ENCODE results near the gene GFRA4. TPM values are rescaled to one million over a fixed set of nuclear protein-coding genes. Genes with fewer than 3 reads are reported as not detected.

The GFRA4 gene
- total RNA-seq, 2 experiments from 2014 or later, result not detected

- Mint-ChIP-seq H3K27ac (no peak overlapping the region), H3K27me3 (ENCODE audit: low read depth) (peaks cover 61% of the 10 kb centered on the region), H3K4me1 (ENCODE audit: low read depth) (no peaks in the 10 kb centered on the region), H3K9me3 (ENCODE audit: insufficient read depth) (no peaks in the 10 kb centered on the region), H3K4me3 (no peak overlapping the region), H3K36me3 (ENCODE audit: low read depth) (no peaks in the 10 kb centered on the region)
- ATAC-seq (no peak), DNase-seq (no peak)
- ChIA-PET POLR2A (no interaction called here), CTCF (interaction anchor here (1.1 to 4.7 kb wide), 3 partner anchors 24 to 31 kb away, joined by 3 to 59 read pairs (median 4); no protein-coding TSS in a partner anchor)
Measured at GRCh38 chr20:3679749-3680700, 16.8 kb upstream of the GFRA4 start.

- peaks cover 1% of the 10 kb centered on the region for H3K4me1 Mint-ChIP-seq (ENCODE audit: low read depth)
- ATAC-seq (no peak), DNase-seq (no peak)
- H3K27ac Mint-ChIP-seq, result no peak overlapping the region
- no peak overlapping the region for H3K4me3 Mint-ChIP-seq
- ChIA-PET POLR2A (no interaction called here), CTCF (interaction anchor here (1.2 to 4.7 kb wide), 2 partner anchors 25 to 31 kb away, joined by 3 to 59 read pairs; no protein-coding TSS in a partner anchor)
- H3K36me3 Mint-ChIP-seq (ENCODE audit: low read depth), result no peaks in the 10 kb centered on the region
- no peaks in the 10 kb centered on the region for H3K9me3 Mint-ChIP-seq (ENCODE audit: insufficient read depth)
- H3K27me3 Mint-ChIP-seq (ENCODE audit: low read depth), result peaks cover 63% of the 10 kb centered on the region
Measured at GRCh38 chr20:3678856-3679720, 15.9 kb upstream of the GFRA4 start.

- ATAC-seq (no peak), DNase-seq (no peak)
- peaks cover 1% of the 10 kb centered on the region for H3K4me1 Mint-ChIP-seq (ENCODE audit: low read depth)
- no peak overlapping the region for H3K27ac Mint-ChIP-seq
- H3K9me3 Mint-ChIP-seq (ENCODE audit: insufficient read depth), result no peaks in the 10 kb centered on the region
- H3K27me3 Mint-ChIP-seq (ENCODE audit: low read depth), result peaks cover 60% of the 10 kb centered on the region
- H3K4me3 Mint-ChIP-seq, result no peak overlapping the region
- no peaks in the 10 kb centered on the region for H3K36me3 Mint-ChIP-seq (ENCODE audit: low read depth)
- ChIA-PET POLR2A (no interaction called here), CTCF (interaction anchor here (0.9 to 4.7 kb wide), 8 partner anchors 12 to 405 kb away, joined by 3 to 59 read pairs (median 12); partner anchors contain the start of gene ADISSP)
Measured at GRCh38 chr20:3678198-3678597, 15.0 kb upstream of the GFRA4 start.

GRCh38 chr20:3677733-3678132 is 14.5 kb upstream of the GFRA4 start:
- ATAC-seq (no peak), DNase-seq (no peak)
- Mint-ChIP-seq H3K9me3 (ENCODE audit: insufficient read depth) (no peaks in the 10 kb centered on the region), H3K4me3 (no peak overlapping the region), H3K27ac (no peak overlapping the region), H3K36me3 (ENCODE audit: low read depth) (no peaks in the 10 kb centered on the region), H3K4me1 (ENCODE audit: low read depth) (peaks cover 4% of the 10 kb centered on the region), H3K27me3 (ENCODE audit: low read depth) (peaks cover 62% of the 10 kb centered on the region)
- POLR2A ChIA-PET, result no interaction called here
- CTCF ChIA-PET, result interaction anchor here (0.9 to 4.7 kb wide), 16 partner anchors 11 to 405 kb away, joined by 3 to 59 read pairs (median 6); partner anchors contain the start of gene ADISSP

- H3K27ac Mint-ChIP-seq, result no peak overlapping the region
- H3K4me3 Mint-ChIP-seq, result no peak overlapping the region
- H3K36me3 Mint-ChIP-seq (ENCODE audit: low read depth), result no peaks in the 10 kb centered on the region
- H3K4me1 Mint-ChIP-seq (ENCODE audit: low read depth), result peaks cover 7% of the 10 kb centered on the region
- POLR2A ChIA-PET, result interaction anchor here (0.9 kb wide), 1 partner anchor 23 kb away, joined by 3 read pairs; no protein-coding TSS in a partner anchor
- CTCF ChIA-PET, result interaction anchor here (1.2 to 4.7 kb wide), 9 partner anchors 9 to 180 kb away, joined by 5 to 59 read pairs (median 12); partner anchors contain the start of genes ADISSP and SIGLEC1
- no peak for ATAC-seq
- no peak for DNase-seq
- H3K9me3 Mint-ChIP-seq (ENCODE audit: insufficient read depth), result no peaks in the 10 kb centered on the region
- peaks cover 60% of the 10 kb centered on the region for H3K27me3 Mint-ChIP-seq (ENCODE audit: low read depth)
Measured at GRCh38 chr20:3674995-3675900, 12.0 kb upstream of the GFRA4 start.

GRCh38 chr20:3674447-3674846 is 11.2 kb upstream of the GFRA4 start:
- DNase-seq (no peak), ATAC-seq (no peak)
- Mint-ChIP-seq H3K36me3 (ENCODE audit: low read depth) (no peaks in the 10 kb centered on the region), H3K4me1 (ENCODE audit: low read depth) (peaks cover 7% of the 10 kb centered on the region), H3K4me3 (no peak overlapping the region), H3K9me3 (ENCODE audit: insufficient read depth) (no peaks in the 10 kb centered on the region), H3K27me3 (ENCODE audit: low read depth) (peaks cover 65% of the 10 kb centered on the region), H3K27ac (no peak overlapping the region)
- POLR2A ChIA-PET, result interaction anchor here (0.9 kb wide), 1 partner anchor 24 kb away, joined by 3 read pairs; no protein-coding TSS in a partner anchor
- CTCF ChIA-PET, result interaction anchor here (1.2 to 1.3 kb wide), 2 partner anchors 9 to 37 kb away, joined by 5 to 6 read pairs; no protein-coding TSS in a partner anchor

- no peaks in the 10 kb centered on the region for H3K9me3 Mint-ChIP-seq (ENCODE audit: insufficient read depth)
- DNase-seq, result no peak
Measured at GRCh38 chr20:3673221-3674070, 10.2 kb upstream of the GFRA4 start.

GRCh38 chr20:3672547-3673171 is 9.5 kb upstream of the GFRA4 start:
- no peak overlapping the region for H3K27ac Mint-ChIP-seq
- ChIA-PET POLR2A (interaction anchor here (0.6 kb wide), 1 partner anchor 54 kb away, joined by 3 read pairs; no protein-coding TSS in a partner anchor), CTCF (interaction anchor here (1.1 to 1.2 kb wide), 2 partner anchors 24 to 59 kb away, joined by 3 read pairs; no protein-coding TSS in a partner anchor)
- DNase-seq (no peak), ATAC-seq (peak; percentile 32)
- H3K4me3 Mint-ChIP-seq, result no peak overlapping the region
- H3K27me3 Mint-ChIP-seq (ENCODE audit: low read depth), result peaks cover 70% of the 10 kb centered on the region
- no peaks in the 10 kb centered on the region for H3K9me3 Mint-ChIP-seq (ENCODE audit: insufficient read depth)
- H3K36me3 Mint-ChIP-seq (ENCODE audit: low read depth), result no peaks in the 10 kb centered on the region
- H3K4me1 Mint-ChIP-seq (ENCODE audit: low read depth), result peaks cover 7% of the 10 kb centered on the region

More at GRCh38 chr20:3673221-3674070, 10.2 kb upstream of the GFRA4 start:
- H3K27ac Mint-ChIP-seq, result no peak overlapping the region
- no peak for ATAC-seq
- no peaks in the 10 kb centered on the region for H3K36me3 Mint-ChIP-seq (ENCODE audit: low read depth)
- ChIA-PET CTCF (interaction anchor here (1.2 to 1.3 kb wide), 2 partner anchors 8 to 60 kb away, joined by 3 to 5 read pairs; no protein-coding TSS in a partner anchor), POLR2A (interaction anchor here (0.6 kb wide), 1 partner anchor 53 kb away, joined by 3 read pairs; no protein-coding TSS in a partner anchor)
- H3K4me3 Mint-ChIP-seq, result no peak overlapping the region
- peaks cover 7% of the 10 kb centered on the region for H3K4me1 Mint-ChIP-seq (ENCODE audit: low read depth)
- peaks cover 63% of the 10 kb centered on the region for H3K27me3 Mint-ChIP-seq (ENCODE audit: low read depth)

- CTCF ChIA-PET, result interaction anchor here (1.1 to 1.3 kb wide), 3 partner anchors 24 to 59 kb away, joined by 3 to 5 read pairs (median 3); no protein-coding TSS in a partner anchor
- H3K27me3 Mint-ChIP-seq (ENCODE audit: low read depth), result peaks cover 73% of the 10 kb centered on the region
- POLR2A ChIA-PET, result no interaction called here
- H3K9me3 Mint-ChIP-seq (ENCODE audit: insufficient read depth), result no peaks in the 10 kb centered on the region
- H3K4me1 Mint-ChIP-seq (ENCODE audit: low read depth), result peaks cover 12% of the 10 kb centered on the region
- no peaks in the 10 kb centered on the region for H3K36me3 Mint-ChIP-seq (ENCODE audit: low read depth)
- H3K4me3 Mint-ChIP-seq, result no peak overlapping the region
- ATAC-seq (no peak), DNase-seq (no peak)
- no peak overlapping the region for H3K27ac Mint-ChIP-seq
Measured at GRCh38 chr20:3671986-3672546, 8.9 kb upstream of the GFRA4 start.

All from activated CD8-positive, alpha-beta T cell treated with anti-CD3 and anti-CD28 coated beads, Interleukin-2, amount 10 ng/mL, durations not matched to agents 7 days and 5 days (primary cell).